Measurements from ENCODE around the gene MAST3. TPM values are rescaled to one million over a fixed set of nuclear protein-coding genes. Genes with fewer than 3 reads are reported as not detected.

Gene MAST3
- total RNA-seq, 2 donors from 2014 or later = 23.5 to 46.6 TPM

- H3K9me3 Mint-ChIP-seq = no peaks in the 10 kb centered on the region
- peaks cover 5% of the 10 kb centered on the region for H3K4me1 Mint-ChIP-seq
- peak overlapping the region; percentile 74 for H3K4me3 Mint-ChIP-seq
- H3K27me3 Mint-ChIP-seq = no peaks in the 10 kb centered on the region
- no peak overlapping the region for H3K27ac Mint-ChIP-seq
- ATAC-seq (replicated peaks) = peak; percentile 97
- peaks cover 16% of the 10 kb centered on the region for H3K36me3 Mint-ChIP-seq (ENCODE audit: low read depth)
Observed at GRCh38 chr19:18160971-18161635, 63.5 kb downstream of the MAST3 start.

GRCh38 chr19:18161636-18162002 lies 64.0 kb downstream of the MAST3 start:
- peaks cover 5% of the 10 kb centered on the region for H3K4me1 Mint-ChIP-seq
- H3K4me3 Mint-ChIP-seq = peak overlapping the region; percentile 28
- no peaks in the 10 kb centered on the region for H3K27me3 Mint-ChIP-seq
- H3K27ac Mint-ChIP-seq = no peak overlapping the region
- H3K36me3 Mint-ChIP-seq (ENCODE audit: low read depth) = peaks cover 20% of the 10 kb centered on the region
- no peak for ATAC-seq (replicated peaks)
- no peaks in the 10 kb centered on the region for H3K9me3 Mint-ChIP-seq

GRCh38 chr19:18164072-18164471 lies 66.5 kb downstream of the MAST3 start:
- H3K4me3 Mint-ChIP-seq = no peak overlapping the region

GRCh38 chr19:18165794-18166544 lies 68.4 kb downstream of the MAST3 start:
- no peaks in the 10 kb centered on the region for H3K27me3 Mint-ChIP-seq
- H3K4me1 Mint-ChIP-seq = no peaks in the 10 kb centered on the region
- H3K4me3 Mint-ChIP-seq = no peak overlapping the region
- peaks cover 36% of the 10 kb centered on the region for H3K36me3 Mint-ChIP-seq (ENCODE audit: low read depth)
- ATAC-seq (replicated peaks) = no peak
- H3K9me3 Mint-ChIP-seq = no peaks in the 10 kb centered on the region
- H3K27ac Mint-ChIP-seq = no peak overlapping the region

More at GRCh38 chr19:18164072-18164471, 66.5 kb downstream of the MAST3 start:
- Mint-ChIP-seq H3K27ac (no peak overlapping the region), H3K36me3 (ENCODE audit: low read depth) (peaks cover 36% of the 10 kb centered on the region), H3K9me3 (no peaks in the 10 kb centered on the region), H3K27me3 (no peaks in the 10 kb centered on the region), H3K4me1 (peaks cover 5% of the 10 kb centered on the region)
- ATAC-seq (replicated peaks) = no peak

- no peaks in the 10 kb centered on the region for H3K27me3 Mint-ChIP-seq
- H3K4me1 Mint-ChIP-seq = no peaks in the 10 kb centered on the region
- H3K9me3 Mint-ChIP-seq = no peaks in the 10 kb centered on the region
- no peak overlapping the region for H3K27ac Mint-ChIP-seq
- H3K36me3 Mint-ChIP-seq (ENCODE audit: low read depth) = peaks cover 36% of the 10 kb centered on the region
- H3K4me3 Mint-ChIP-seq = no peak overlapping the region
- no peak for ATAC-seq (replicated peaks)
Observed at GRCh38 chr19:18167011-18167410, 69.4 kb downstream of the MAST3 start.

GRCh38 chr19:18167975-18168645 lies 70.5 kb downstream of the MAST3 start:
- Mint-ChIP-seq H3K4me1 (no peaks in the 10 kb centered on the region), H3K27me3 (no peaks in the 10 kb centered on the region), H3K27ac (no peak overlapping the region), H3K9me3 (no peaks in the 10 kb centered on the region), H3K36me3 (ENCODE audit: low read depth) (peaks cover 33% of the 10 kb centered on the region), H3K4me3 (no peak overlapping the region)
- ATAC-seq (replicated peaks) = peak; percentile 95

GRCh38 chr19:18168673-18169381 lies 71.2 kb downstream of the MAST3 start:
- no peaks in the 10 kb centered on the region for H3K27me3 Mint-ChIP-seq
- no peak overlapping the region for H3K4me3 Mint-ChIP-seq
- peaks cover 28% of the 10 kb centered on the region for H3K36me3 Mint-ChIP-seq (ENCODE audit: low read depth)
- no peak for ATAC-seq (replicated peaks)
- H3K27ac Mint-ChIP-seq = no peak overlapping the region
- no peaks in the 10 kb centered on the region for H3K9me3 Mint-ChIP-seq
- H3K4me1 Mint-ChIP-seq = no peaks in the 10 kb centered on the region

GRCh38 chr19:18170714-18171255 lies 73.2 kb downstream of the MAST3 start:
- Mint-ChIP-seq H3K27me3 (no peaks in the 10 kb centered on the region), H3K4me1 (no peaks in the 10 kb centered on the region), H3K4me3 (no peak overlapping the region), H3K9me3 (no peaks in the 10 kb centered on the region), H3K27ac (no peak overlapping the region), H3K36me3 (ENCODE audit: low read depth) (peaks cover 29% of the 10 kb centered on the region)
- ATAC-seq (replicated peaks) = no peak

GRCh38 chr19:18171605-18172327 lies 74.2 kb downstream of the MAST3 start:
- Mint-ChIP-seq H3K4me3 (no peak overlapping the region), H3K27ac (peak overlapping the region; percentile 78)

GRCh38 chr19:18172331-18173053 lies 74.9 kb downstream of the MAST3 start:
- no peak for ATAC-seq (replicated peaks)
- H3K9me3 Mint-ChIP-seq = no peaks in the 10 kb centered on the region
- H3K4me1 Mint-ChIP-seq = no peaks in the 10 kb centered on the region
- H3K36me3 Mint-ChIP-seq (ENCODE audit: low read depth) = peaks cover 28% of the 10 kb centered on the region
- no peaks in the 10 kb centered on the region for H3K27me3 Mint-ChIP-seq
- peak overlapping the region; percentile 89 for H3K27ac Mint-ChIP-seq
- peak overlapping the region; percentile 94 for H3K4me3 Mint-ChIP-seq

More at GRCh38 chr19:18171605-18172327, 74.2 kb downstream of the MAST3 start:
- H3K9me3 Mint-ChIP-seq = no peaks in the 10 kb centered on the region
- H3K36me3 Mint-ChIP-seq (ENCODE audit: low read depth) = peaks cover 28% of the 10 kb centered on the region
- no peaks in the 10 kb centered on the region for H3K27me3 Mint-ChIP-seq
- H3K4me1 Mint-ChIP-seq = no peaks in the 10 kb centered on the region
- no peak for ATAC-seq (replicated peaks)

GRCh38 chr19:18173054-18173571 lies 75.5 kb downstream of the MAST3 start:
- Mint-ChIP-seq H3K27me3 (no peaks in the 10 kb centered on the region), H3K4me3 (peak overlapping the region; percentile 94), H3K9me3 (no peaks in the 10 kb centered on the region), H3K27ac (peak overlapping the region; percentile 89), H3K4me1 (no peaks in the 10 kb centered on the region), H3K36me3 (ENCODE audit: low read depth) (peaks cover 29% of the 10 kb centered on the region)
- no peak for ATAC-seq (replicated peaks)

- no peaks in the 10 kb centered on the region for H3K4me1 Mint-ChIP-seq
Observed at GRCh38 chr19:18173572-18174288, 76.2 kb downstream of the MAST3 start, which contains the start of gene IFI30. Gene IFI30, plus strand, starts transcription at chr19:18173813. Its CDS starts 29 bp downstream, at chr19:18173842.

More at GRCh38 chr19:18173572-18174288, 76.2 kb downstream of the MAST3 start, which contains the start of gene IFI30:
- H3K36me3 Mint-ChIP-seq (ENCODE audit: low read depth) = peaks cover 28% of the 10 kb centered on the region
- peak within 1 kb of the TSS; percentile 94 for H3K4me3 Mint-ChIP-seq
- H3K27me3 Mint-ChIP-seq = no peaks in the 10 kb centered on the region
- ATAC-seq (replicated peaks) = peak; percentile 88
- H3K27ac Mint-ChIP-seq = peak within 1 kb of the TSS; percentile 89
- H3K9me3 Mint-ChIP-seq = no peaks in the 10 kb centered on the region
